SK-N-DZ (cell line): ENCODE measurements around the gene TADA3. TPM values are rescaled to one million over a fixed set of nuclear protein-coding genes. Genes with fewer than 3 reads are reported as not detected.
A peak's percentile ranks its signal among the peaks of the same experiment; 100 is the strongest.

Experiments
- DNase-seq: peaks from one replicate; pipeline ENCODE4 v3.0.0-alpha.2; 2015; ENCODE audit warnings: low spot score
- polyA plus RNA-seq, 2 experiments: library from polyadenylated mRNA; depleted of rRNA; stranded (reverse); fragments of >200 nt; gene quantifications; 2 replicates each; pipeline ENCODE4 v1.2.3, GENCODE V29; 2014

TADA3 gene, protein sequence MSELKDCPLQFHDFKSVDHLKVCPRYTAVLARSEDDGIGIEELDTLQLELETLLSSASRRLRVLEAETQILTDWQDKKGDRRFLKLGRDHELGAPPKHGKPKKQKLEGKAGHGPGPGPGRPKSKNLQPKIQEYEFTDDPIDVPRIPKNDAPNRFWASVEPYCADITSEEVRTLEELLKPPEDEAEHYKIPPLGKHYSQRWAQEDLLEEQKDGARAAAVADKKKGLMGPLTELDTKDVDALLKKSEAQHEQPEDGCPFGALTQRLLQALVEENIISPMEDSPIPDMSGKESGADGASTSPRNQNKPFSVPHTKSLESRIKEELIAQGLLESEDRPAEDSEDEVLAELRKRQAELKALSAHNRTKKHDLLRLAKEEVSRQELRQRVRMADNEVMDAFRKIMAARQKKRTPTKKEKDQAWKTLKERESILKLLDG
- polyA plus RNA-seq (2014; cell fraction: cytosol; rRNA removed): 141 and 146 TPM in 2 replicates
- 97.5 and 104 TPM in 2 replicates for polyA plus RNA-seq (2014; cell fraction: nucleus; rRNA removed)

DNA sequence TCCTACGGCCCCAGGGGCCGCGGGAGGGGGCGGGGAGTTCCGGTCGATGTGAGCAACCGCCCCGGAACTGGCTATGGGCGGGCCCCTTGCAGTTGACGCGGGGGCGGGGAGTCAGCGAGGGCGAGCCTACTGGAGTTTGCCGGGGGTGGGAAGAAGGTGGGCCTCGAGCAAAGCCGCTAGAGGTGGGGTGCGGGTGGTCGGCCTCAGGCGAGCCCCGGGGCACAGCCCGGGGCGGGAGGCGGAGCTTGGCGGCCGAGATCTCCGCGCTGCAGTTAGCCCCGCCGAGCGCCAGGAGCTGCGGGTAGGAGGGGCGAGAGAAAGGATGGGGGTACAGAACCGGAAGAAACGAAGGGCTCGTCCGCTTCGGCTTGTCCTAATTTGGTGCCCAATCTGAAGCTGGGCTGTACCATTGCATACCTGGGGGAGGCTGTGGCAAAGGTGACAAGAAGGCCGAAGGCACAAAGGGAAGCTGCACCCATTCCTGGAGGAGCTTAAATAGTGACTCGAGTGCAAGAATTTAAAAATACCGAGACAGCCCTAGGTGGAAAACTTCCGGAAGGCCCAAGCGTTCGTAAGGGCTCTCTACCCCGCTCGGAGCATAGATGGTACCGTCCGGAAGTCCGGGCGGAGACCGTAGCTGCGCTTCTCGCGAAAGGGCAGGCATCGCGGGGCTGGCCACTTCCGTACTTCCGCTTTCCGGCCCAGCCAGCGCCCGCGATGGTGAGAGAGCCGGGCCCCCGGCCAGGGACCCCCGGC lies at the start of gene TADA3, which contains the start of gene ARPC4:
Gene TADA3, minus strand, starts transcription at position 69 of the 756 bp plus-strand sequence. CDS start 1,007 bp downstream, outside the sequence.
Gene ARPC4, plus strand, starts transcription at position 678 of the 756 bp plus-strand sequence. Its CDS starts 40 bp downstream, at position 718.
- DNase-seq: peak; percentile 99

DNA sequence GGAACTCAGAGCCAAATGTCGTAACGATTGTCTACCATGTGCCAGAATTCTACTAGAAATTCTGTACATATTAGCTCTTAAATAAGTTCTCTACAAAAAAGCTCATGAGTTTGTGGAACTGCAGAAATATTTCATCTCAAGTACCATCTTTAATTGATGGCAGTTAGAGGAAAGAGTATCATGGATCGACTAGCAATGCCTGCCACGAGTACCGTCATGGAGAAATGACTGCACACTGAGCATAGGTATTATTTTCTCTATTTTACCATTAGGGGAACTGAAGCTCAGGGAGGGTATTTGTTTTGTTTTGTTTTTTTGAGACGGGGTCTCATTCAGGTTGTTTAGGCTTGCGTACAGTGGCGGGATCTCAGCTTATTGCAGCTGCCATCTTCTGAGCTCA lies 48.7 kb upstream of the TADA3 start:
- DNase-seq: no peak

DNA sequence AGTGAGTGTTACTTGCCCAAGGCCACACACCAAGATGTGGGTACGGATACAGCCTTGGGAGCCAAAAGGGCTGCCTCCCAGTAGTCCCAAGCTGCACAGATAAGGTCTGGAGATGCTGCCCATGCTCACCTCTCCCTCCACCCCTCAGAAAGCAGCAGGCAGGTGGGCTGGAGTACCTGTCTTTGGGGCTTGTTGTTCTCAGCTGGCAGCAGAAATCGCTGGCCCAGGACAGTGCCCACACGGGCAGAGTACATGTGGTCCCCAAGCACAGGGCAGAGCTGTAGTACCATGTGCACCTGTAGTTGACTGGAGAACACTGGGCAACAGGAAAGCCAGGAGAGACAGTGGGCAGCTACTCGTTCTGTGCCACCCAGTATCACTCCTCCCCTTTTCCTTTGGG lies 46.6 kb upstream of the TADA3 start:
- DNase-seq: no peak

DNA sequence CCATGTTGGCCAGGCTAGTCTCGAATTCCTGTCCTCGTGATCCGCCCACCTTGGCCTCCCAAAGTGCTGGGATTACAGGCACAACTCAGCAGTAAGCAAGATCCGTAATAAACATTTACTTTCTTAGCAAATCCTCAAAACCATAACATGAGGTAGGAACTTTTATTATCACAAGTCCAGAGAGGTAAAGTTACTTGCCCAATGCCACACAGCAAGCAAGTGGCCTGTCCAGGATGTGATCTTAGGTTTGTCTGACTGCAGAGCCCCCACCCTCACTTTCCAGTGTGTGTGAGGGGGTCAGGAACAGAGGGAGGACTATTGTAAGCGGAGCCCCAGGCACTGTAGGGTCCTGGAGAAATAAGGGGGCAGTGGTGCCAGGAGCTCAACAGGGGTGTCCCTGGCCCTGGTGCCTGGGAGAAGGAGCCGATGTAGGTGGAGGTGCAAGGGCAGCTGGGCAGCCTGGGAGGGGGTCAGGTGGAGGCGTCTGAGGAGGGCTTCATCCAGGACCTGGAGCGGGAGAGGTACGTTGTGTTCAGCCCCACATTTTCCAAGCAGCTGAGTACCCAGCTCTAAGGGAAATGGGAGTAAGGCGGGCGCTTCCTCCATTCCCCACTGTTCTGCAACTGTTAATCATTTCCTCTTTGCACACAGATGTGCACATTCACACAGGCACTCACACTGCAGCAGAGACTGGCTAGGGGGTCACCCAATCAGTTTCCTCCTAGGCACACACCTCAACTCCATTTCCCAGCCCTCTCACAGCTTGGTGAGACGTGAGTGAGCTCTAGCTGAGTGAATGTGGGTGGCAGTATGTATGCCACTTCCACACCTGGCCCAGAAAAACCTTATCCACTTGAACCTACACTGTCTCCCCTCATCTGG lies 45.7 kb upstream of the TADA3 start:
- no peak for DNase-seq

DNA sequence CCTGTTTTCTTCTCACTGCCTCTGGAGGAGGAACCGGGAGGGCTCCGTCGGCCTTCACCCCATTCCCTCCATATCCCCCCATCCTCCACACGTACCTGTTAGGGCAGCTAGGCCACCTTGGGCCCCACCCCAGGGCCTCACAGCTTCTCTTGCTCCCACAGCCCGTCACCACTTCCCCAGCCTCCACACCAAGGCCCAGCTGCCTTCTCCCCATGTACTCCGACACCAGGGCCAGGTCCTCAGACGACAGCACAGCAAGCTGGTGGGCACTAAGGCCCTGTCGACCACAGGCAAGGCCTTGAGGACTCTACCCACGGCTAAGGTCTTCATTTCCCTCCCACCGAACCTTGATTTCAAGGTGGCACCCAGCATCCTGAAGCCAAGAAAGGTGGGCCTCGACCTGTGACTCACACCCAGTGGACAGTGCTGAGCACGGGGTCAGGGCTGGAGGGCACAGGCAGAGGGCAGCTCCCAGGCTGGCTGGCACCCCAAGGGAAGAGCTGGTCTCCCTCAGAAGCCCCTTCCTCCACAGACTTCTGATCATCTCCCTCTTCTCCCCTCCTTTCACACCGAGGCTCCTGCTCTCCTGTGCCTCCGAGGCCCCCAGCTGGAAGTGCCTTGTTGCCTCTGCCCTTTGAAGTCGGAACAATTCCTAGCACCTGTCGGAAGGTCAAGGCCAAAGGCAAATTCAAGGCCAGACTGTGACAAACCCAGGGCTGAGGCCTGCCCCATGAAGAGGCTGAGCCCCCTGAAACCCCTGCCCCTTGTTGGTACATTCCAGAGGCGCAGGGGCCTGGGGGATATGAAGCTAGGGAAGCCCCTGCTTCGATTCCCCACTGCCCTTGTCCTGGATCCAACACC lies 42.5 kb upstream of the TADA3 start:
- no peak for DNase-seq

DNA sequence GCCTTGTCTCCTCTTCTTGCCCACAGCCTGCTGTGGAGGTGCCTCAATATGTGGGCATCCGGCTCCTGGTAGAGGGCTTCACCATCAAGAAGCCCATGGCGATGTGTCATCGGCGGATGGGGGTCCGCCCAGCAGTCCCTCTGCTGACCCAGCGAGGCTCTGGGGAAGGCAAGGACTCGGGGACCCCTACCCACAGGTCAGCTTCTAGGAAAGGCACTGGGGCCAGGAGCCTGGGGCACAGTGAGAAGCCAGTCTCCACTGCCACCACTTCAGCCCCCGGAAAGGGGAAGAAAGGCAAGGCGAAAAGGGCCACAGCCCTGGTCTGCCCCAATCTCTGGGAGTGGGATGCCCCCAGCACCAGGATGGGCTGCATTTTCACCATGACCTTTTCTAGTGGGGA lies 40.8 kb upstream of the TADA3 start:
- no peak for DNase-seq

DNA sequence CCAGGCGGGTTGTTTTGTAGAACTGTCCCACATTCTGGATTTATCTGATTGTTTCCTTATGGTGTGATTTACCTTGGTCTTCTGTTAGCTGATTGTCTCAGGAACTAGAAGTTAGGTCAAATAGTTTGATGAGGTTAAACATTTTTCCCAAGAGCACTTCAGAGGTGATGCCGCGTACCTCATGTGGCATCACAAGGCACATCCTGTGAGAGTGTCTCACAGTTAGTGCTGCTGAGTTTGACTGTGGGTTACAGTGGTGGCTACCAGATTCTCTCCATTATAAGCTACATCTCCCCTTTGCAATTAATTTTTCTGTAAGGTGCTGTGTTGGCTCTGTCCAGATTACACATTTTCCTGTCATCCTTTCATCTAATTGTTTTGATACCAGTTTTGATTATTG lies 39.0 kb upstream of the TADA3 start:
- no peak for DNase-seq

DNA sequence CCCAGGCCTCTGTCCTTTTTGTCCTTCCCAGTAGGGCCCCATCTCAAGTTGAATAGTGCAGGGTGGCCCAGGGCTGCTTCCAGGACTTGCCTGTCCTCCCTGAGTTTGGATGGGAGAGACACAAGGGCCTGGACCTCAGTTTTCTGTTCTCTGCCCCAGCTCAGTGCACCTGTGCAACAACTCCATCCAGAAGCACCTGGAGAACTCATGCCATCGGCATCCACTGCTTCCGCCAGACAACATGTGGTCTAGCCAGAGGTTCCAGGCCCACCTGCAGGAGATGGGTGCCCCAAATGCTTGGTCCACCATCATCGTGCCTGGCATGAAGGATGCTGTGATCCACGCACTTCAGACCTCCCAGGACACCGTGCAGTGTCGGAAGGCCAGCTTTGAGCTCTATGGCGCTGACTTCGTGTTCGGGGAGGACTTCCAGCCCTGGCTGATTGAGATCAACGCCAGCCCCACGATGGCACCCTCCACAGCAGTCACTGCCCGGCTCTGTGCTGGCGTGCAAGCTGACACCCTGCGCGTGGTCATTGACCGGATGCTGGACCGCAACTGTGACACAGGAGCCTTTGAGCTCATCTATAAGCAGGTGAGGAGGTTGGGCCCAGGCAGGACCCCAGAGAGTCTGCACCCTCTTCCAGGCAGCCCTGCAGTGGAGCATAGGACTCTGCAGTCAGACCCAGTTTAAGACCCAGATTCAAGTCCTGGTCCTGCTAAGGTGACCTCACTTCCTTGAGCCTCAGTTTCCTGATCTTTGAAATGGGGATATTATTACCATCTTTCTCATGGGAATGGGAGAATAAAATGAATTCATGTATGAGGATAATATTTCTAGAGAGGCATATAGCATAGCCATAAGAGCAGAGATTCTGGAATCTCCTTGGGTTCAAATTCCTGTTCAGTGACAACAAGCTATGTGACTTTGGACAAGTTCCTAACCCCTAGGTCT lies 36.8 kb upstream of the TADA3 start:
- no peak for DNase-seq

DNA sequence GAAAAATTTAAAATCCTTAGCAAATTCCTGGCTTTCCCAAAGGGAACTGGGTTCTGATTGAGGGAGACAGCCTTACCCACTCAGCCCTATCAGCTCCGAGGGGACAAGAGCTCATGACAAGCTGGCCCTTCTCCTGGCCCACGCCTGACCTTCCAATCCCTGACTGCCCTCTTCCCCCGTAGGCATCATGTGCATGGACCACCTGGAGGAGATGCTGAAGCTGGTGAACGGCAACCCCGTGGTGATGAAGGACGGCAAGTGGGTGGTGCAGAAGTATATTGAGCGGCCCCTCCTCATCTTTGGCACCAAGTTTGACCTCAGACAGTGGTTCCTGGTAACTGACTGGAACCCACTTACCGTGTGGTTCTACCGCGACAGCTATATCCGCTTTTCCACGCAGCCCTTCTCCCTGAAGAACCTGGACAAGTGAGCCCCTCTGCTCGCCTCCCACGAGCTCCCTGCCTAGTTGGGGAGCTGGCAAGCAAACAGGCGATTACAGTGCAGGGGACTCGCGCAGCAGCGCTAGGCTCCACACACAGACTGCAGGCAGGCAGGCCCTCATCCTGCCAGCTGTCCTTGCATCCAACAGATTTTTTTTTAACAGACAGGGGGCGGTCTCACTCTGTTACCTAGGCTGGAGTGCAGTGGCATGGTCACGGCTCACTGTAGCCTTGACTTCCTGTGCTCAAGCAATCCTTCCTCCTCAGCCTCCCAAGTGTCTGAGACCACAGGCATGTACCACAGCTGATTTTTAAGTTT lies 34.7 kb upstream of the TADA3 start:
- DNase-seq: peak; percentile 48

DNA sequence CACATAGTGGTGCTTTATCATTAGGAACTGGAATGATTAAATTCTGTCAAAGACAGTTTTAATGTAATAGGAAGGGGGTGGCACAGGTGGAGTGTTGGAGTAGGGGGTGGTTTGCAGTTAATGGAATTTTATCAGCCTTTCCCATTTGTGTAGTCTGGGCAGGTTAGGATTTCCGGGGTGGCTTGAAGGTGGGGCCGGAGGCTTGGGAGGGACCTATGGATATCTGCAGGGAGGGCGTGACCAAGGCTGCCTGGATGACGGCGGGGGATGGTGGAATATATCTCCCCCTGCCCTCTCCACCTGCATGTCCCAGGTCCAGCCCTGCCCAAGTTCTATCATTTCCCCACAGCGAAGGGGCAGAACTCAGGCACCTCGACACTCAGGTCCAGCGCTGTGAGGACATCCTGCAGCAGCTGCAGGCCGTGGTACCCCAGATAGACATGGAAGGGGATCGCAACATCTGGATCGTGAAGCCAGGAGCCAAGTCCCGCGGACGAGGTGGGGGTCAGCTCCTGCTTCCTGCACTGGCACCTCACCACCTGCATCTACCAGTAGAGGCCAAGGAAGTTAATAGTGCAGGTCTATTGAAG lies 33.3 kb upstream of the TADA3 start:
- DNase-seq: no peak

DNA sequence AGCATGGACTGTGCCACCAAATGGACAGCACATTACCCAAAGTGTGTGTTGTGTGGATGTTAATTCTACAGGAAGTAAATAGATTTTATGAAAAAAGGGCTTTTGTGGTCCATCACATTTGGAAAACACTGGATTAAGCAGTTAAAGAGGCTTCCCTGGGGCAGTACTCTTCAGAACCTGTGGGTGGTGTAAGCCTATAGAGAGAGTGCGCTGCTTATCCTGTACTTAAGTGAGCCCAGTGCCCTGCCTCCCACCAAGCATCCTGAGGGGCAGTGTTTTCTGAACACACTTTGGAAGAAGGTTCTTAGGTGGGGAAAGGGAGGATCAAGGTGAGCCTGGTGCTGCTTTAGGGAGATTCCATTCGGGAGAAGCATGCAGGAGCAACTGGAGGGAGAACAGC lies 28.7 kb upstream of the TADA3 start:
- peak; percentile 39 for DNase-seq

DNA sequence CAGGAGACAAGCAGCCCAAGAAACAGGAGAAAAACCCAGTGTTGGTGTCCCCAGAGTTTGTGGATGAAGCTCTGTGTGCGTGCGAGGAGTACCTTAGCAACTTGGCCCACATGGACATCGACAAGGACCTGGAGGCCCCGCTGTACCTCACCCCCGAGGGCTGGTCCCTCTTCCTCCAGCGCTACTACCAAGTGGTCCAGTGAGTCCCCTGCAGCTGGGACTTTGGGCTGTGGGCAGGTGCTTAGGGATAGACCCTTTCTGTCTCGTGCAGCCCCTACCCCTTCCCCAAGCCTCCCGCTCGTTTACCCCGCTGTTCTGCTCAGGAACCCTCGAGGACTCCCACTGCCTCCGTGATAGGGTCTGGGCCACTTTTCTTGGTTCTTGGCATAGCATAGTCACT lies 28.3 kb upstream of the TADA3 start:
- no peak for DNase-seq

DNA sequence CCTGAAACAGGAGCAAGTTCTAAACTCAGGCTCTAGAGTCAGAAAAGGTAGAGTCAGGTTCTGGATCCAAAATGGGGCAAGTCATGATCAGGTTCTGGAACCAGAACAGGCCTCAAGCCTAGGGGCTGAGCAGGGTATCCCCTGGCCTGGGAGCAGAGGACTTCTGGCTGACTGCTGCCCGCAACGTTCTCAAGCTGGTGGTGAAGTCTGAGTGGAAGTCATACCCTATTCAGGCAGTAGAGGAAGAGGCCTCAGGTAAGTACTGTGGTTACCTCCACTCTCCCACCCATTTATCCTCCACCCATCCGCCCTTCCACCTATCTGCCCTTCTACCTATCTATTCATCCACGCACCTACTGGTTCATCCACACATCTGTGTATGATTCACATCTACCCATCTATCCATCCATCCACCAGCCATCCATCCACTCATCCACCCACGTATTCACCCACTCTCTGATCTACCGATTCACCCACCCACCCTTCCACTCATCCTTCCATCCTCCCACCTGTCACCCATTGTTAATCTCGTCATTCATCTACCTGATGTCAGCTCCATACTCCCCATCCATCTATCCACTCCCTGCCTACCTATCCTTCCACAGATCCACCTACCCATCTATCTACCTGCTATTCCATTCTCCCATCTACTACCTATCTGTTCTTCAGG lies 26.5 kb upstream of the TADA3 start:
- no peak for DNase-seq

DNA sequence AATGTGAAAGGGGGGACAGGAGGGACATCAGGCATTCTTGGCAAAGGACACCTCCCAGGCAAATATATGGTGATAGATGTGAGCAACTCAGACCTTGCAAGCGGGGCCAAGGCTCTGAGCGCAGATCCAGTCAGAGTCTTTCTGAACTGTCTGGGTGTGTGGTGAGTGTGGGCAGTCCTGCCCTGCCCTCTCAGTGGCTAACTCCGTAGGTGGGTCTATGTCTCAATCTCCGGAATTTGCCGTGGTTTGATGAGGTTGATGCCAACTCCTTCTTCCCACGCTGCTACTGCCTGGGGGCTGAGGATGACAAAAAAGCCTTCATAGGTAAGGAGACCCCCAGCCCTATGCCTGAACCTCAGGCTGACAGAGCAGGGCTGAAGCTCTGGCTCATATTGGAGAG lies 25.2 kb upstream of the TADA3 start:
- DNase-seq: no peak

DNA sequence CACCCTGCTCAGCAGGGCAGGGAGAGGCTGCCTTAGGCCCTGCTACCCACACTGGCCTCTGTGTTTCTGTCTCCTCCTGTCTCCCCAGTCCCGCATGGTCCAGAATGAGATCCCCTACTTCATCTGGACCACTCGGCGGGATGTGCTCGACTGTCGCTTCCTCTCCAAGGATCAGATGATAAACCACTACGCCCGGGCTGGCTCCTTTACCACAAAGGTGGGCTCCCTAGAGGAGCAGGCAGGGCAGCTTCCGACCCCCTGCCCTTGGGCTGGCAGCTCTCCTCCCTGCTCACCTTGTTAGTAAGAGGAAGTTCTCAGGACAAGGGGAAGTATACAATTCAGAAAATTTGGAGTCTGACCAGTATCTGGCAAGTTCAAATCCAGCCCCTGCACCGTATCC lies 23.7 kb upstream of the TADA3 start:
- no peak for DNase-seq

DNA sequence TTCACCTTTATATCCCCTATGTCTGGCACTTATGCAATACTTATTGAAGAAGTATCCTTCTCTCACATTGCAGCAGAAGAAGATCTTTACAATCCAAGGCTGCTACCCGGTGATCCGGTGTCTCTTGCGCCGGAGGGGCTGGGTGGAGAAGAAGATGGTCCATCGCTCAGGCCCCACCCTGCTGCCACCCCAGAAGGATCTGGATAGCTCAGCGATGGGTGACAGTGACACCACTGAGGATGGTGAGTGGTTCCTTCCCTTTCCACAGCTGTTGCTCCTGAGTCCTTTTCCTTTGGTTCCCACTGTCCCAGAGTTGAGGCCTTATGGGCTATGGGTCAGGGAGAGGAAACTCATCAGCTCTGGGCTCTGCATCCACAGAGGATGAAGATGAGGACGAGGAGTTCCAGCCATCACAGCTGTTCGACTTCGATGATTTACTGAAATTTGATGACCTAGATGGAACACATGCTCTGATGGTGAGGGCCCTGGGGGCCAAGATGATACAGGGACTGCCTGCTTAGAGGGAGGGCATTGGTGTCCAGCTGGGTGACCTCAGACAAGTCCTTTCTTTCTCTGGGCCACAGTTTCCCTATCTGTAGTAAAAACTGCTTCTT lies 20.7 kb upstream of the TADA3 start:
- no peak for DNase-seq

DNA sequence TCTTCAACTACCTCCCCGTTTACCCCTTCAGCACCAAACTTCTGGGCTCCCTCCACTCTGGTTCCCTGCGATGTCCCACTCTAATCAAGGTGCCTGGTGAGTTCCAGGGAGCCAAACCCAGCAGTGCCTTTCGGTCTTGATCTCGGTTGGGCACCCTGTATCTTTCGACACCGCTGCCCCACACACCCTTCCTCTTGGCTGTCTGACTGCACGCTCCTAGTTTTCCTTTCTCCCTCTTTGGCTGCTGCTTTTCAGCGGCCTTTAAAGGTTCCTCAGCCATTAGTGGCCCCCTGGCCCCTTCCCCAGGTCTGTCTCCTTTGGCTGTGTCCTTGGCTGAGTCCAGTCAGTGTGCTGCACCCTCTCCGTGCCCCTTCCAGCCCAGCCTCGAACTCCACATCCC lies 18.6 kb upstream of the TADA3 start:
- DNase-seq: no peak
